Panc1 (cell line): ENCODE results near the gene ATP6V0C. TPM values are rescaled to one million over a fixed set of nuclear protein-coding genes. Genes with fewer than 3 reads are reported as not detected.
A peak's percentile ranks its signal among the peaks of the same experiment; 100 is the strongest.

ENCODE experiments used
- ATAC-seq: fragments of 200-7000 bp; cut with Tn5 transposase; 2 replicates; pipeline ENCODE4 v1.9.1; 2020; ENCODE audit warnings: mild to moderate bottlenecking, moderate library complexity
- BruUV-seq: library from RNA; stranded (reverse); fragments of 400-500 nt; replicated peaks from 2 replicates; lab custom pipeline; 2021; lab: Mats Ljungman, UMichigan
- CTCF ChIA-PET: fragments of 300-600 bp; sonication (Branson Sonifier 250); formaldehyde crosslinking; loops from one replicate; lab custom pipeline; 2022; ENCODE audit warnings: antibody characterized with exemption; lab: Charles Lee
- POLR2A ChIA-PET: fragments of 300-600 bp; sonication (Branson Sonifier 250); formaldehyde crosslinking; loops from one replicate; lab custom pipeline; 2022; ENCODE audit warnings: antibody characterized with exemption; lab: Charles Lee
- DNase-seq: peaks from one replicate; pipeline ENCODE4 v3.0.0-alpha.2; 2010; ENCODE audit warnings: low read depth, low spot score
- H3K27ac ChIP-seq: 2 replicates; pipeline ENCODE4 v1.5.1; 2011; ENCODE audit warnings: mild to moderate bottlenecking, low read length, inconsistent platforms
- H3K27me3 ChIP-seq: fragments of 200-500 bp; sonication (Bioruptor generic); 2 replicates; pipeline ENCODE4 v1.6.0; 2014; ENCODE audit warnings: low read length, inconsistent platforms; ENCODE audit not compliant: control insufficient read depth, insufficient read depth
- H3K36me3 ChIP-seq: fragments of 200-500 bp; sonication (Bioruptor generic); 2 replicates; pipeline ENCODE4 v1.5.1; 2014; ENCODE audit warnings: inconsistent platforms, mild to moderate bottlenecking, low read length, moderate library complexity; ENCODE audit not compliant: control insufficient read depth, insufficient read depth
- H3K4me1 ChIP-seq: 2 replicates; pipeline ENCODE4 v1.5.1; 2011; ENCODE audit warnings: inconsistent platforms, mild to moderate bottlenecking, low read length, moderate library complexity; ENCODE audit not compliant: control insufficient read depth, insufficient read depth
- H3K4me3 ChIP-seq, 2 experiments: 2 replicates each; pipeline ENCODE4 v1.5.1; 2011 to 2012; ENCODE audit warnings: low read depth in 2 of 2, low read length in 2 of 2, mild to moderate bottlenecking in 2 of 2, inconsistent platforms in 1 of 2, moderate library complexity in 1 of 2
- H3K9me3 ChIP-seq: fragments of 200-500 bp; sonication (Bioruptor generic); 2 replicates; pipeline ENCODE4 v1.5.1; 2014; ENCODE audit warnings: low read depth, mild to moderate bottlenecking, inconsistent platforms, low read length, moderate library complexity; ENCODE audit not compliant: control insufficient read depth, insufficient read depth
- CTCF ChIP-seq: fragments of 450-650 bp; IDR thresholded peaks from 2 replicates; pipeline ENCODE4 v1.5.1; 2017; ENCODE audit warnings: mild to moderate bottlenecking
- POLR2AphosphoS5 ChIP-seq: IDR thresholded peaks from 2 replicates; pipeline ENCODE4 v1.6.1; 2012; ENCODE audit warnings: mild to moderate bottlenecking, low read depth, low read length, moderate library complexity
- REST ChIP-seq, 2 experiments: IDR thresholded peaks; 2 replicates each; pipeline ENCODE4 v1.6.1; 2011 to 2012; ENCODE audit warnings: low read depth in 2 of 2, control low read depth in 1 of 2, low read length in 1 of 2, mild to moderate bottlenecking in 1 of 2, moderate library complexity in 1 of 2; ENCODE audit not compliant: insufficient read depth in 1 of 2
- SIN3A ChIP-seq: IDR thresholded peaks from 2 replicates; pipeline ENCODE4 v1.6.1; 2012; ENCODE audit warnings: low read depth, mild to moderate bottlenecking, low read length, moderate library complexity, borderline replicate concordance; ENCODE audit not compliant: insufficient read depth
- TCF7L2 ChIP-seq: IDR thresholded peaks from 2 replicates; pipeline ENCODE4 v1.6.1; 2011; ENCODE audit warnings: mild to moderate bottlenecking, low read depth, low read length, inconsistent platforms
- in situ Hi-C: cut with HindIII; loops from 2 replicates; pipeline ENCODE4 v1.10.0; 2016; ENCODE audit warnings: low sequenced_read_pairs, low pct_unique_long_range_greater_than_20kb
- intact Hi-C: fragments of 100-400 bp; cut with micrococcal nuclease; formaldehyde crosslinking; loops from one replicate; pipeline ENCODE4 v1.10.0; 2022; ENCODE audit not compliant: unreplicated experiment
- total RNA-seq: library from RNA; stranded (reverse); gene quantifications from one replicate; pipeline ENCODE4 v1.2.1, GENCODE V29; 2021; ENCODE audit not compliant: unreplicated experiment

ATP6V0C gene
- total RNA-seq, 1 experiment from 2014 or later = 282 TPM

- no peak for DNase-seq
- POLR2A ChIA-PET = no interaction called here
- H3K27me3 ChIP-seq = no peaks in the 10 kb centered on the region
- in situ Hi-C loops (no loop called here), intact Hi-C loops (no loop called here)
- 0 out of 2 replicates have a peak, but pooled peaks have one; percentile 36 for ATAC-seq
- no peaks in the 10 kb centered on the region for H3K9me3 ChIP-seq
- no peaks in the 10 kb centered on the region; the same call in 1 of the 2 replicates for H3K36me3 ChIP-seq
- BruUV-seq = no TSS peak
- TF ChIP-seq SIN3A = no peak
- TF ChIP-seq TCF7L2 = no peak
- no peak for TF ChIP-seq REST (IDR thresholded peaks at IDR 0.05; ENCODE audit: insufficient read depth in 1 of 2, low read depth in 2 of 2, low read length in 1 of 2)
- no peak for TF ChIP-seq CTCF
- TF ChIP-seq POLR2AphosphoS5 = no peak
- peaks cover 10% of the 10 kb centered on the region for H3K4me1 ChIP-seq
- CTCF ChIA-PET = no interaction called here
- H3K27ac ChIP-seq = no peak overlapping the region
- no peak overlapping the region for H3K4me3 ChIP-seq
Measured at GRCh38 chr16:2507052-2507659, 6.6 kb upstream of the ATP6V0C start.

GRCh38 chr16:2507665-2508064 is 6.1 kb upstream of the ATP6V0C start:
- CTCF ChIA-PET = no interaction called here
- in situ Hi-C loops (no loop called here), intact Hi-C loops (no loop called here)
- Histone ChIP-seq H3K36me3 (no peaks in the 10 kb centered on the region; the same call in 1 of the 2 replicates), H3K4me3 (no peak overlapping the region), H3K4me1 (peaks cover 5% of the 10 kb centered on the region), H3K27ac (no peak overlapping the region), H3K9me3 (no peaks in the 10 kb centered on the region), H3K27me3 (no peaks in the 10 kb centered on the region)
- TF ChIP-seq TCF7L2 = no peak
- no peak for TF ChIP-seq SIN3A
- no peak for TF ChIP-seq CTCF
- no peak for TF ChIP-seq REST (IDR thresholded peaks at IDR 0.05; ENCODE audit: insufficient read depth in 1 of 2, low read depth in 2 of 2, low read length in 1 of 2)
- no peak for TF ChIP-seq POLR2AphosphoS5
- BruUV-seq = no TSS peak
- DNase-seq = no peak
- POLR2A ChIA-PET = no interaction called here
- ATAC-seq = no peak; the same call in 1 of the 2 replicates
